HFFc6 (cell line): ENCODE results near the gene C1QL2. TPM values are rescaled to one million over a fixed set of nuclear protein-coding genes. Genes with fewer than 3 reads are reported as not detected.

Experiments
- DNase-seq: peaks from one replicate; pipeline ENCODE4 v3.0.0-alpha.2; 2018
- H3K27ac Mint-ChIP-seq: 2 replicates; pipeline ENCODE4 v1.8.0; 2020; ENCODE audit warnings: mild to moderate bottlenecking, mixed read lengths
- H3K27me3 Mint-ChIP-seq: 2 replicates; pipeline ENCODE4 v1.8.0; 2021; ENCODE audit warnings: mild to moderate bottlenecking, moderate library complexity, mixed read lengths; ENCODE audit not compliant: insufficient read depth
- H3K36me3 Mint-ChIP-seq: 2 replicates; pipeline ENCODE4 v1.8.0; 2021; ENCODE audit warnings: low read depth, mixed read lengths
- H3K4me1 Mint-ChIP-seq: 2 replicates; pipeline ENCODE4 v1.8.0; 2020; ENCODE audit warnings: low read depth, mixed read lengths
- H3K4me3 Mint-ChIP-seq: 2 replicates; pipeline ENCODE4 v1.8.0; 2020; ENCODE audit warnings: mild to moderate bottlenecking, moderate library complexity, mixed read lengths
- H3K9me3 Mint-ChIP-seq: 2 replicates; pipeline ENCODE4 v1.8.0; 2020; ENCODE audit warnings: mild to moderate bottlenecking, mixed read lengths
- CTCF ChIP-seq: fragments of 200-600 bp; sonication (generic); IDR thresholded peaks from 2 replicates; pipeline ENCODE4 v1.5.0; 2021; ENCODE audit warnings: antibody characterized with exemption, mild to moderate bottlenecking
- total RNA-seq, 6 experiments: library from RNA; stranded (reverse); fragmentation: NEBNext Ultra II Directional; extraction: Animal tissue kit (Norgen Biotek cat#: 25700); gene quantifications; 2 replicates in 1 of 6; 3 replicates in 5 of 6; pipeline ENCODE4 v1.2.3, GENCODE V29; 2021

Gene C1QL2
- total RNA-seq, 6 experiments from 2014 or later, result not detected

GRCh38 chr2:119111115-119111975 lies 47.2 kb downstream of the C1QL2 start:
- no peak for DNase-seq

GRCh38 chr2:119109866-119110265 lies 48.7 kb downstream of the C1QL2 start:
- Mint-ChIP-seq H3K4me1 (no peaks in the 10 kb centered on the region), H3K9me3 (peaks cover 18% of the 10 kb centered on the region), H3K36me3 (peaks cover 8% of the 10 kb centered on the region; the same call in 1 of the 2 replicates), H3K27me3 (peaks cover 5% of the 10 kb centered on the region; the same call in 1 of the 2 replicates), H3K27ac (no peak overlapping the region), H3K4me3 (no peak overlapping the region)
- no peak for DNase-seq
- TF ChIP-seq CTCF, result no peak

More at GRCh38 chr2:119111115-119111975, 47.2 kb downstream of the C1QL2 start:
- Mint-ChIP-seq H3K27me3 (peaks cover 5% of the 10 kb centered on the region; the same call in 1 of the 2 replicates), H3K9me3 (peaks cover 18% of the 10 kb centered on the region), H3K27ac (no peak overlapping the region), H3K36me3 (peaks cover 8% of the 10 kb centered on the region; the same call in 1 of the 2 replicates), H3K4me1 (no peaks in the 10 kb centered on the region), H3K4me3 (no peak overlapping the region)
- no peak for TF ChIP-seq CTCF

DNA sequence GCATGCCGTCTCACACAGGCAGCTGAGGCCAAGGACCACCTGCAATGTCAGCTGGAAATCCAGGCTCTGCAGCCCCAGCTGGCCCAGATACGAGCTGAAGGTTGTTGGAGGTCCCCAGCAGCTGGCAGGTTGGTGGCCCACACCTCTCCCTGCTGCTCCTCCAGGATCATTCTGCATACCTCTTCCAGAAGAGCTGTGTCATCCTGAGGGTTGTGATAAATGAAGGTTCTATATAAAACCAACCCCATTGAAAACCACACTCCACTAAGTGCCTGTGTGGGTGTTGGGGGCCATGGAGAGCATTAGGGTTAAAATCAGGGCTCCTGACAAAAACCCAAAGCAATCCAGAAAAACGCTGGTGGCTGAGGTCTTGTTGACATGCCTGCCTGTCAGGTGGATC lies 50.4 kb downstream of the C1QL2 start:
- Mint-ChIP-seq H3K4me1 (no peaks in the 10 kb centered on the region), H3K27ac (no peak overlapping the region), H3K36me3 (peaks cover 8% of the 10 kb centered on the region; the same call in 1 of the 2 replicates), H3K4me3 (no peak overlapping the region), H3K27me3 (peaks cover 4% of the 10 kb centered on the region; the same call in 1 of the 2 replicates), H3K9me3 (peaks cover 18% of the 10 kb centered on the region)
- no peak for DNase-seq
- no peak for TF ChIP-seq CTCF

DNA sequence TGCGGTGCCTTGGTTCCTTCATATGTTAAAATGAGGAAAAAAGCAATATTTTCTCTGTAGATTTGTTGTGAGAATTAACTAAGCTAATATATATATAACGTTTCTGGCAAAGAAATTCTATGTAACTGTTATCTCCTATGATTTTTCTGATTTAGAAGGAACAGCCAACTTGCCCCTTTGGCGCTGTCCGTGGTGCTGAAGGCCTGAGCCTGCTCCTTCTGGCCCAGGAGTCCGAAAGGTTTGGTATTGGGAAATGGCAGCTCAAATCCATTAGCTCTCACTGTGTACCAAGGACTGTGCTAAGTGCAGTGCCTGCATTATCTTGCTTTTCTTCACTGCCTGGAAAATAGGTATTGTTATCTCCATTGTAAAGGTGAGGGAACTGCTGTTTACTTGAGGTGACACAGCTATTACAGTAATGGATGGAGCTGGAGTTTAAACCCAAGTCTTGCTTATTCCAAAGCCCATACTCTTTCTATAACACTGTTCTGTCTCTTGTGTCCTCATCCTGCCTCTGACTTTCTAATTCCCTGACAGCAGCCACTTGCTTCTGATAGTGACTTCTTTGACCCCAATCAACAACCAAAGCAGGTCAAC lies 52.2 kb downstream of the C1QL2 start:
- Mint-ChIP-seq H3K27me3 (peaks cover 2% of the 10 kb centered on the region; the same call in 1 of the 2 replicates), H3K9me3 (peaks cover 12% of the 10 kb centered on the region)
- no peak for DNase-seq

More for the DNA sequence above, 52.2 kb downstream of the C1QL2 start:
- no peak overlapping the region for H3K4me3 Mint-ChIP-seq
- peaks cover 4% of the 10 kb centered on the region; the same call in 1 of the 2 replicates for H3K36me3 Mint-ChIP-seq
- TF ChIP-seq CTCF, result no peak
- no peaks in the 10 kb centered on the region for H3K4me1 Mint-ChIP-seq
- H3K27ac Mint-ChIP-seq, result no peak overlapping the region

Other genes starting within 250 kb of the C1QL2 start
- not detected for gene MARCO, start 216.6 kb downstream of the C1QL2 start, total RNA-seq
- 10 to 100 TPM; 20.7 to 37.3 (median 30.9) TPM for gene STEAP3, start 65.1 kb upstream of the C1QL2 start, total RNA-seq
- 10 to 100 TPM in 2 of 6 experiments, 1 to 10 TPM in 4; 6.6 to 10.5 (median 8.9) TPM for gene C2orf76, start 208.1 kb upstream of the C1QL2 start, total RNA-seq
- 100 to 1,000 TPM in 3 of 6 experiments, 10 to 100 TPM in 3; 76.6 to 139 (median 101) TPM for gene DBI, start 208.2 kb upstream of the C1QL2 start, total RNA-seq